GM12801 (cell line): ENCODE results near the gene HPCAL1.

Experiments used
- TF ChIP-seq, protein P1 (sequence below): IDR thresholded peaks from one replicate; pipeline ENCODE4 v1.5.1; 2011; ENCODE audit warnings: control low read depth; ENCODE audit not compliant: insufficient read length; ENCODE audit errors: extremely low read depth

HPCAL1 gene

DNA sequence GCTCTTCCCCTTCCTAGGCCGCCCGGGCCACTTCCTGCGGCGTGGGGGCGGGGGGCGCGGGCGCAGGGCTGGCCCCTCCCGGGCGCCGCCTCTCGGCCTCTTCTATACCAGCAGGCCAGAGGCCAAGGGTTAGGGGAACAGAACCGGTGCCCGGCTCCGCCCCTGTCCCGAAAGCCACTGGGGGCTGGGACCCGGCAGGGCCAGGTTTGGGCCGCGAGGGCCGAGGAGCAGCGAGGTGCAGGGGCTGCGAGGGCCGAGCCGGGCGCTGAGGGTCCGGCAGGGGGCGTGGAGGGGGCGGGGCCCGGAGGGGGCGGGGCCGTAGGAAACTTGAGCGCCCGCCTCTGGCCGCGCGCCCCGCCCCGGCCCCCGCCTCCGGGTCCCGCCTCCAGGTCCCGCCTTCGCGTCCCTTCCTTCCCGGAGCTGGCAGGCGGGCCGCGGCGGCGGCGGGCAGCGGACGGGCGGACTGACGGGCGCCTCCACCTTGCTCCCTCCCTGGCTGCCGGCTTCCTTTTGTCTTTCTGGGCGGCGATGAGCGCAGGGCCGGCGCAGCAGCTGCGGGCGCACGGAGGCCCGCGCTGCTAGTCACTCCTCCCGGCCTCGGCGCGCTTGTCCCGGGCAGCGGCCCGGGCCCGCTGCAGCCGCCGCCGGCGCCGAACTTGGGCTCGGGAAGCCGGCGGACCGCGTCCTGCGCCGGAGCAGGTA is at the start of gene HPCAL1:
HPCAL1 (plus strand) TSS at position 426 of the 702 bp plus-strand sequence. CDS start 116,854 bp downstream, outside the sequence.
- TF ChIP-seq, protein P1, sequence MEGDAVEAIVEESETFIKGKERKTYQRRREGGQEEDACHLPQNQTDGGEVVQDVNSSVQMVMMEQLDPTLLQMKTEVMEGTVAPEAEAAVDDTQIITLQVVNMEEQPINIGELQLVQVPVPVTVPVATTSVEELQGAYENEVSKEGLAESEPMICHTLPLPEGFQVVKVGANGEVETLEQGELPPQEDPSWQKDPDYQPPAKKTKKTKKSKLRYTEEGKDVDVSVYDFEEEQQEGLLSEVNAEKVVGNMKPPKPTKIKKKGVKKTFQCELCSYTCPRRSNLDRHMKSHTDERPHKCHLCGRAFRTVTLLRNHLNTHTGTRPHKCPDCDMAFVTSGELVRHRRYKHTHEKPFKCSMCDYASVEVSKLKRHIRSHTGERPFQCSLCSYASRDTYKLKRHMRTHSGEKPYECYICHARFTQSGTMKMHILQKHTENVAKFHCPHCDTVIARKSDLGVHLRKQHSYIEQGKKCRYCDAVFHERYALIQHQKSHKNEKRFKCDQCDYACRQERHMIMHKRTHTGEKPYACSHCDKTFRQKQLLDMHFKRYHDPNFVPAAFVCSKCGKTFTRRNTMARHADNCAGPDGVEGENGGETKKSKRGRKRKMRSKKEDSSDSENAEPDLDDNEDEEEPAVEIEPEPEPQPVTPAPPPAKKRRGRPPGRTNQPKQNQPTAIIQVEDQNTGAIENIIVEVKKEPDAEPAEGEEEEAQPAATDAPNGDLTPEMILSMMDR = no peak

- TF ChIP-seq, protein P1 = no peak
Measured at GRCh38 chr2:10253596-10254372, 48.9 kb upstream of the HPCAL1 start.

GRCh38 chr2:10254373-10255188 is 48.1 kb upstream of the HPCAL1 start:
- TF ChIP-seq, protein P1 = no peak

GRCh38 chr2:10255189-10256030 is 47.3 kb upstream of the HPCAL1 start:
- TF ChIP-seq, protein P1 = no peak

GRCh38 chr2:10256031-10256514 is 46.6 kb upstream of the HPCAL1 start:
- TF ChIP-seq, protein P1 = no peak

DNA sequence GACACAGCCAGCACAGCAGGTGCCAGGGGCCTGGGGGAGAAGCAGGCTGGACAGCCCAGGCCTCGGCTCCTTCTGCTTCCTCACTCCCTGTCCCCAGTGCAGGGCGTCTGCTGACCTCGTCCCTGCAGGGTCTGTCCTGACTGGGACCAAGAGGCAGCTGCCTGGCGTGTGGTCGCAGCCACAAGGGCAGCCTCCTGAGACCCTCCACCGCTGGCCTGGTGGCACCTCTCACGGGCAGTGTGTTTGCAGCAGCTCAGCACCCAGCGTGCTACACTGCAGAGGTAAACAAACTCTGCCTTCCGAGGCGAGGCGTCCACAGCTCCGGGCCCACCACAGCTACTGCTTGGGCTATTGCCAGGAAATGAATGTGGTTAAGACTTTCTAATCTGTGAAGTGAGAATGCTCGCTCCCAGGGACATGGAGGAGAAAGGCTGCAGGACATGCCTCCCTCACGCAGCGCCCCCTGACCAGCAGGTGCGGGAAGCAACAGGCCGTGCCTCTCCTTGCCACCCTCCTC is 46.1 kb upstream of the HPCAL1 start:
- TF ChIP-seq, protein P1 = no peak
